Activated T-cell treated with anti-CD3 and anti-CD28 coated beads, Interleukin-2, amount 50 U/mL, for 72 hours (primary cell): Measurements from ENCODE around the gene INPP4B. TPM values are rescaled to one million over a fixed set of nuclear protein-coding genes. Genes with fewer than 3 reads are reported as not detected.
"Not testable (repeated sequence)": the region's sequence is repeated elsewhere in the genome, so short reads cannot be mapped to it uniquely, and the experiment has no call there.

Source experiments
- ATAC-seq, 2 donors: fragments of 150-1000 bp; cut with Tn5 transposase; replicated peaks in 1 of 2; 2 replicates each; pipeline ENCODE4 v1.10.0; 2021; ENCODE audit warnings: moderate library complexity in 2 of 2, mild to moderate bottlenecking in 1 of 2
- DNase-seq, 2 donors: peaks; one replicate each; pipeline ENCODE4 v3.0.0; 2021 to 2022; ENCODE audit warnings: mixed read lengths in 1 of 2
- H3K27ac Mint-ChIP-seq: one replicate; pipeline ENCODE4 v1.8.0; 2022; ENCODE audit warnings: mild to moderate bottlenecking, moderate library complexity, mixed read lengths
- H3K27me3 Mint-ChIP-seq: one replicate; pipeline ENCODE4 v1.8.0; 2022; ENCODE audit warnings: low read depth, mixed read lengths
- H3K36me3 Mint-ChIP-seq, 2 donors: one replicate each; pipeline ENCODE4 v1.8.0; 2022; ENCODE audit warnings: mixed read lengths in 2 of 2, mild to moderate bottlenecking in 1 of 2; ENCODE audit not compliant: insufficient read depth in 2 of 2
- H3K4me1 Mint-ChIP-seq: one replicate; pipeline ENCODE4 v1.8.0; 2022; ENCODE audit warnings: low read depth, mixed read lengths
- H3K4me3 Mint-ChIP-seq, 2 donors: one replicate each; pipeline ENCODE4 v1.8.0; 2022; ENCODE audit warnings: mild to moderate bottlenecking in 2 of 2, mixed read lengths in 2 of 2, moderate library complexity in 2 of 2
- H3K9me3 Mint-ChIP-seq, 2 donors: one replicate each; pipeline ENCODE4 v1.8.0; 2022; ENCODE audit warnings: mixed read lengths in 2 of 2
- total RNA-seq, 2 donors: library from RNA; stranded (reverse); gene quantifications; one replicate each; pipeline ENCODE4 v1.2.3, GENCODE V29; 2022

The INPP4B gene
- total RNA-seq, 2 donors from 2014 or later, result 64.9 to 67.3 TPM

DNA sequence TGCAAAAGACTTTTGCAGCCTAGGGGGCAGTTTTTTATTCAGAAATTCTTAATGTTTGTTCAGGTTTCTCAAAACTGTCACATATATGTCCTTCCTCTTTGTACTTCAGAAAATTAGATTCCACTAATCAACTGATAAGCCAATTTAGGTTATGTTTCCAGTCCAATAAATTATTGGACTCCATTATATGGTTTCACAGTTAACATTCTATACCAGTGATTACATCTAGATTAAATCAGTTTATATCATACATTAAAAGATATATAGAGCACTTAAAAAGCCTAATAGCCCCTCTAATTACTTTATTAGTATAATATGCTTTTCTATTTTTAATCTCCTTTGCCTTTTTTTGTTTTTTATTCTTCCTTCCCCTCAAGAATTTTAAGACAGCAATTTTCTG lies 434.1 kb downstream of the INPP4B start:
- H3K4me1 Mint-ChIP-seq, result peaks cover 84% of the 10 kb centered on the region
- ATAC-seq, result no peak
- peaks cover 0 to 6% of the 10 kb centered on the region in 2 donors for H3K36me3 Mint-ChIP-seq
- no peaks in the 10 kb centered on the region for H3K27me3 Mint-ChIP-seq
- peaks cover 0 to 4% of the 10 kb centered on the region in 2 donors for H3K9me3 Mint-ChIP-seq
- DNase-seq, result no peak
- H3K27ac Mint-ChIP-seq, result no peak overlapping the region
- H3K4me3 Mint-ChIP-seq, result peak overlapping the region in 1 of 2 donors; percentile 50

DNA sequence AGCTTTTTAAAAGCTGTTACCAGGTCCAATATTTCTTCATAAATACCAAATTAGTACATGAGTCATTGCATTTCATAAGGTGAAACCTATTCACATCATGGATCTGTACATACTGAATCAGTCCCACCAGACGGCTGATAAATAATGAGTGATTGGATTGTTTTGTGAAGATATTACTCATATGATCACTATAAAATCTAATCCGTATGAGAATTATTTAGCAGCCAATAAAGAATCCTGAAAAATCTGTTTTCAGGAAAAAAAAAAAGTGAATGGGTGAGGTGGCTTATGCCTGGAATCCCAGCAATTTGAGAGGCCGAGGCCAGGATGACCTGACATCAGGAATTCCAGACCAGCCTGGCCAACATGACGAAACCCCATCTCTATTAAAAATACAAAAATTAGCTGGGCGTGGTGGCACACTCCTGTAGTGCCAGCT lies 438.1 kb downstream of the INPP4B start:
- no peaks in the 10 kb centered on the region for H3K9me3 Mint-ChIP-seq
- peaks cover 73% of the 10 kb centered on the region for H3K4me1 Mint-ChIP-seq
- peak overlapping the region; percentile 99 for H3K27ac Mint-ChIP-seq
- no peaks in the 10 kb centered on the region for H3K27me3 Mint-ChIP-seq
- ATAC-seq (no peak), DNase-seq (no peak)
- H3K36me3 Mint-ChIP-seq, result peaks cover 0 to 2% of the 10 kb centered on the region in 2 donors
- H3K4me3 Mint-ChIP-seq, result peak overlapping the region; percentile 43 to 76

DNA sequence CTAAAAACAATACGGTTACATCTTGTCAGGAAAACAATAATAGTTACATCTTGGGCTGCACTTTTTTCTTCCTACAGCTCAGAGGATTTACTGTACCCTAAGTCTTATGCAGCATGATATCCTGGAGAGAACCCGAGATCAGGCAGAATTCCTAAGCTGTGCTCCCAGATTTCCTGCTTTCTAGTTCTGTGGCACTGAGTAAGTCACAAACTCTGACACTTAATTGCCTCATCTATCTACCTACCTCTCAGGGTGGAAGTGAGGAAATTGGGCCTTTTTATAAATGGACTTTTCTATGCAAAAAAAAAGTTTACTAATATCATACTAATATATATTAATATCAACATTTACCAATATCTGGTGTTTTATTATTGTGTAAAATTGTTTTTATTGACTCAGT lies 438.5 kb downstream of the INPP4B start:
- Mint-ChIP-seq H3K4me1 (peaks cover 71% of the 10 kb centered on the region), H3K4me3 (peak overlapping the region; percentile 97 to 99), H3K9me3 (no peaks in the 10 kb centered on the region)

DNA sequence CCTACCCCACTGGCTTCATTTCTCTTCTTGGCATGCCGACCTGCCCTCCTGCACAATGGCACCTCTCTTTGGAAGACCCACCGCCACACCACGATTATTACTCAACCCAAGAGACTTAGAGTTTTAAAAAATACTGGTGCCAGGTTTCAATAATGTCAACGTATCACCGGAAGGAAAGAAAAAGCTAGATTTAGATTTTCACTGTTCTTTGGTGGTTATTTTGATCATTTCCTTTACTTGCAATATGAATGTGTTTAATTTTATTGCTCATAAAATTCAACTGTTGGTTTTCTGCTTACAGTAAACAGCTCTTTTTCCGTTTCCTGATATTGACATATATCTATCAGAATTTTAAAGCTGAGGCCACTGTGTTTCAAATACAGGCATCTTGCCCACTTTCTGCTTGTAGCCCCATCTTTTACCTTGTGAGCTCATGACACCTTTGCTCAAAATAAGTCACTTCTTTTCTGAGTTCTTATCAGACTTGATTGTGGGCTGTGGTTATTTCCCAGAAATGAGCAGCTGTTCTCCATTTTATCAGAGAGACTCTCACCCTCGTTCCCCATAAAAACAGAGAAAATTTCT lies 439.1 kb downstream of the INPP4B start:
- no peaks in the 10 kb centered on the region for H3K9me3 Mint-ChIP-seq
- no peaks in the 10 kb centered on the region for H3K27me3 Mint-ChIP-seq
- ATAC-seq, result peak; percentile 64 to 68

More for the DNA sequence above, 438.5 kb downstream of the INPP4B start:
- peak overlapping the region; percentile 99 for H3K27ac Mint-ChIP-seq
- H3K27me3 Mint-ChIP-seq, result no peaks in the 10 kb centered on the region
- H3K36me3 Mint-ChIP-seq, result peaks cover under 1 to 2% of the 10 kb centered on the region in 2 donors
- ATAC-seq (no peak), DNase-seq (no peak)

DNA sequence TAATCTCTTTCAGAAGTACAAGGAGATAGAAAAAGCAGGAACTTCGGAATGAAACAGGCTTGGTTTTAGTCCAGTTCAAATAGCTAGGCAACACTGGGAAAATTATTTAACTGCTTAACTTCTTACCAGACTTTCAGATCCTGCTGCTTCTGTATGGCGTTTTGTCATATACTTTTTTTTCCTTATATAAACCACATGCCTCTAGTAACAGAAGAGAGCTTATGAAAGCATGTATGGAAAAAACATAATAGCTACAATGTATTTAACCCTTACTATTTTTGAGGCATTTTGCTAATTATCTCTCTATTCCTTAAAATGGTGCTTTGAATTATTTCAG lies 439.6 kb downstream of the INPP4B start:
- Mint-ChIP-seq H3K9me3 (no peaks in the 10 kb centered on the region), H3K4me3 (peak overlapping the region; percentile 97 to 99), H3K27me3 (no peaks in the 10 kb centered on the region), H3K27ac (peak overlapping the region; percentile 99), H3K4me1 (peaks cover 64% of the 10 kb centered on the region), H3K36me3 (peaks cover 4 to 6% of the 10 kb centered on the region in 2 donors)
- ATAC-seq (no peak), DNase-seq (no peak)

More for the DNA sequence above, 439.1 kb downstream of the INPP4B start:
- peak overlapping the region; percentile 99 for H3K27ac Mint-ChIP-seq
- peak overlapping the region; percentile 97 to 99 for H3K4me3 Mint-ChIP-seq
- H3K4me1 Mint-ChIP-seq, result peaks cover 70% of the 10 kb centered on the region
- peak; percentile 63 to 68 for DNase-seq
- peaks cover 4 to 6% of the 10 kb centered on the region in 2 donors for H3K36me3 Mint-ChIP-seq

DNA sequence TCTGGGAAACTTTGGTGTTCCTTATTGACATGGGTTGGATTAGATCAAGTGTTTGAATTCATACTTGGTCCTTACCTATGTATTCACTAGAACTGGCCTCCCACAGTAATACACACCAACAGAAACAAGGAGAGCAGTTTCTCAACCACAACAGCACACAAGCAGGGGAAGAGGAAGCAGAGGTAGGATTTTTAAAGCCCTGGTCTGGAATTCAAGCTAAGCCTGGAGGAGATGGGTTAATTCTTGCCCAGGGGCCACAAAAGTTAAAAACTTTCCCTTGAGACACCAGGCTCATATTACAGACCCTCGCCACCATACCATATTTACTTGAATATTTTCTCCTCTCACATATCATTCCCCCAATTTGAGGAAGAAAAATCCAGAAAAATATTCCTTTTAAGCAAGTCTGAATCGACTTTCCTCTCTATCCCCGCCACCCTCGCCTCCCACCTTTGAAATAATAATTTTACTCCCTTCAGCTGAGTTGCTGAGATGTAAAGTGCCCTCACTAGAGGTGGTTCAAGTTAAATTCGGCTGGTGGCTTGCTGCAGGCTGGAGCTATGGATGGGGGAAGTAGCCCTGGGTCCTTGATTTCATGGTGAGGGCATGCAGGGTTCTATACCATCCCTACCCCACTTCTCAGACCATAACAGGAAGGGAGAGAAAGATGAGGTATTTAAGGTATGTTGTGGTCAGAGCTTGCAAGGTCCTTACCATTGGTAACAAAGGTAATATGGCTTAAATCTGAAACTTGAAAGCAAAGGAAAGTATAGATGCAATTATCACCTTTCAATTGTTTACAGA lies 440.2 kb downstream of the INPP4B start:
- Mint-ChIP-seq H3K9me3 (no peaks in the 10 kb centered on the region), H3K36me3 (peaks cover 6% of the 10 kb centered on the region in 2 donors), H3K4me3 (peak overlapping the region; percentile 97 to 99), H3K27me3 (no peaks in the 10 kb centered on the region), H3K27ac (peak overlapping the region; percentile 99), H3K4me1 (peaks cover 63% of the 10 kb centered on the region)
- no peak for DNase-seq
- ATAC-seq, result peak; percentile 16 to 19

DNA sequence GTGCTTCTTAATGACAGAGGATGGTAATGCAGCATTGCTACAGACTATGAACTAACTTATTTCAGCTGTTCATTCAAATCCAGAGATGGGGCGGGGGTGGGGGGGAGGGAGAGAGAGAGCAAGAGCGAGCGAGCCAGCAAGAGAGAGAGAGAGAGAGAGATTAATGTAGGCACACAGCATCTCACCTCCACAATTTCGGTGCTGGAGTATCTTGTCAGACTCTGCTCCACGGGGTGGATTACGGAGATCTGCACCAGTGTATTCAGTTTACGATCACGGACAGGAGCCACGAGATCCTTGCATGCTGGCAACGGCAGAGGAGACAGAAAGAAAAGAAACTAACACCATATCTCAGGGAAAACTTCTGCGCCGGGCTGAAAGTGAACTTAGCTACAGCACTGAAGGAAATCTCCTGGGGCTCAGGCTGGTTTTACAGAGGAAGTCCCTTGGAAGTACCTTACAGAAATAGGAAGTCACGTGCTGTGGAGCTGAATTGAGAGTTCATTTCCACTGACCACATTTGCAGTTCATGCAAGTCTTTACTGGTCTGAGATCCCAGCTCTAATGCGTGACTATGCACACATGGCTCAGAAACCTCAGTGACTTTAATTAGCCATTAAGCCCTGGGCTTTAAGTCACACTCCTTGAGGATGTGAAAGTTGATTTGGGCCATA lies 440.9 kb downstream of the INPP4B start:
- no peaks in the 10 kb centered on the region for H3K9me3 Mint-ChIP-seq
- H3K4me1 Mint-ChIP-seq, result peaks cover 65% of the 10 kb centered on the region

DNA sequence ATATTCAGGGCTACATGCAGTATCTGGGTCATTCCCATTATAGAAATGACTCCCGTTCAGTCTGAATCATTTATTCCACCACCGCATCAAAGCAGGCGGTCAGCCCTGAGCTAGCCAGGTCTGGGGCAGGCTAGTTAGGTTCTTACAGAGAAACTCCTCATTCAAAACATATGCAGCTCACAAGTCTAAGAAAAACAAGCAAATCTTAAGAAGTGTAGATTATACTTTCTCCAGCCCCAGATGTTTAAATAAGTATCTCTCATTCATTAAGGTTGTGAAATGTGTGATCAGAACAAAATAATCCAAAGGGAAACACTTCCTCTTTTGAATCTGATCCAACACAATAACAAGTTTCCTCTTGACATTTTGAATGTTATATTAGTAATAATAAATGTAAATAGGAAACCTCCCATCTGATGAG lies 441.9 kb downstream of the INPP4B start:
- Mint-ChIP-seq H3K4me1 (peaks cover 68% of the 10 kb centered on the region), H3K27me3 (no peaks in the 10 kb centered on the region), H3K4me3 (peak overlapping the region; percentile 97 to 99)

More for the DNA sequence above, 440.9 kb downstream of the INPP4B start:
- Mint-ChIP-seq H3K27ac (peak overlapping the region; percentile 99), H3K27me3 (no peaks in the 10 kb centered on the region), H3K36me3 (peaks cover 6 to 9% of the 10 kb centered on the region in 2 donors), H3K4me3 (peak overlapping the region; percentile 97 to 99)
- ATAC-seq (peak; percentile 49 to 65), DNase-seq (peak; percentile 60 to 70)

DNA sequence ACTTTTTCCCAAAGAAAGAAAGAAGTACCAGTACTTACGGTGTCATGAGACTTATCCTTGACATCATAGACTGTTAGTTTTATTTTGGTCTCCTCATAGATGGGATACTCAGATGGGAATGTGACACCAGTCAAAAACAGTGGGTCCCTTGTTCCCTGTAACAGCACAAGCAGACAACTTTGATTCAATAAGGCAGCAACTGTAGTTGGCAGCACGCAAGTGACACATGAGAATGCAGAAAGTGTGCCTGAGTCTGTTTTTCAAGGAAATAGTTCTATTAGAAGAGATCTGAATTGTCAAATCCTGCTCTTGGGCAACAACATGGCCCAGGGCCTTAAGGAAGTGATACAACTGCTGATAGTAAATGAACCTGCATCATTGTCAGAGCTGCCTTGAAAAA lies 443.2 kb downstream of the INPP4B start:
- ATAC-seq (no peak), DNase-seq (no peak)
- Mint-ChIP-seq H3K27me3 (no peaks in the 10 kb centered on the region), H3K36me3 (peaks cover 8 to 18% of the 10 kb centered on the region in 2 donors), H3K4me3 (peak overlapping the region; percentile 81 to 96), H3K9me3 (no peaks in the 10 kb centered on the region), H3K27ac (peak overlapping the region; percentile 92), H3K4me1 (peaks cover 68% of the 10 kb centered on the region)

More for the DNA sequence above, 441.9 kb downstream of the INPP4B start:
- Mint-ChIP-seq H3K27ac (peak overlapping the region; percentile 99), H3K9me3 (no peaks in the 10 kb centered on the region), H3K36me3 (peaks cover 8 to 16% of the 10 kb centered on the region in 2 donors)
- peak; percentile 16 to 43 for ATAC-seq
- peak; percentile 71 to 79 for DNase-seq

DNA sequence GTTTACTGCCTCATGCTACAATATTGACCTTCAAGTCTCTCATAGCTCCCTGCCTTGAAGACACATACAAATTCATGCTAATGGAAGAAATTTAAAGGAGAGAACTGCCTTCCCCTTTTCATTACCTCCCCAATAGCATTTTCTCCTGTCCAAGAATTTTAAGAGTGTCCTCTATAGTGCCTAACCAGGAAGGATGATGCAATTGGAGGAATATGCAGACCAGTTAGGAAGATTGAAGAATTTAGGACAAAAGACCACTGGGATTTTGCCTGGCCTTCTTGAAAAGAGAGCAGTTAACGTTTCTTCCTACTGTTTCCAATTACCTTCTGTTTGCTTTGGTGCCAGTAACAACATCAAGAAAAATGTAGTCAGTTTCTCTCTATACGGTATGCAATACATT lies 443.9 kb downstream of the INPP4B start:
- Mint-ChIP-seq H3K4me1 (peaks cover 68% of the 10 kb centered on the region), H3K27ac (peak overlapping the region; percentile 92), H3K9me3 (no peaks in the 10 kb centered on the region), H3K27me3 (no peaks in the 10 kb centered on the region), H3K4me3 (peak overlapping the region; percentile 81 to 96), H3K36me3 (peaks cover 10 to 19% of the 10 kb centered on the region in 2 donors)
- DNase-seq (no peak), ATAC-seq (no peak)

DNA sequence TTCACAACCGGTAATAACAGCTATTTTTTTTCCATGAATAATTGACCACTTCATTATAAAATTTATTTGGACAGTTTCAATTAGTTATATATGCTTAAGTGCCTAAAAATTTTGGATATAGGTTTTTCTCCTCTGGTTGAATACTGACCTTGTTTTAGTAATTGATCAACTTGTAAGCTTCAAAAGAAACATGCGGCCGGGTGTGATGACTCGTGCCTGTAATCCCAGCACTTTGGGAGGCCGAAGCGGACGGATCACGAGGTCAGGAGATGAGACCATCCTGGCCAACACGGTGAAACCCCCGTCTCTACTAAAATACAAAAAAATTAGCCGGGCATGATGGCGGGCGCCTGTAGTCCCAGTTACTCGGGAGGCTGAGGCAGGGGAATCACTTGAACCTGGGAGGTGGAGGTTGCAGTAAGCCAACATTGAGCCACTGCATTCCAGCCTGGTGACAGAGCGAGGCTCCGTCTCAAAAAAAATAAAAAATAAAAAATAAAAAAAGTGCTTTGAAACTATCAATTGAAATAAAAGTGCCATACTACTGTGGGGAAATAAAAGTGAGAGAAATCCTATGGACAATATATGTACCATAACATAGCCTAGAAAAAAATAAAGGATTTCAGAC lies 448.6 kb downstream of the INPP4B start:
- not testable (repeated sequence) for DNase-seq, ATAC-seq, H3K27me3 Mint-ChIP-seq, H3K9me3 Mint-ChIP-seq
- H3K36me3 Mint-ChIP-seq, result peaks cover 16 to 41% of the 10 kb centered on the region in 2 donors
- peaks cover 91% of the 10 kb centered on the region for H3K4me1 Mint-ChIP-seq
- H3K27ac Mint-ChIP-seq, result peak overlapping the region; percentile 100
- peak overlapping the region; percentile 68 to 99 for H3K4me3 Mint-ChIP-seq

DNA sequence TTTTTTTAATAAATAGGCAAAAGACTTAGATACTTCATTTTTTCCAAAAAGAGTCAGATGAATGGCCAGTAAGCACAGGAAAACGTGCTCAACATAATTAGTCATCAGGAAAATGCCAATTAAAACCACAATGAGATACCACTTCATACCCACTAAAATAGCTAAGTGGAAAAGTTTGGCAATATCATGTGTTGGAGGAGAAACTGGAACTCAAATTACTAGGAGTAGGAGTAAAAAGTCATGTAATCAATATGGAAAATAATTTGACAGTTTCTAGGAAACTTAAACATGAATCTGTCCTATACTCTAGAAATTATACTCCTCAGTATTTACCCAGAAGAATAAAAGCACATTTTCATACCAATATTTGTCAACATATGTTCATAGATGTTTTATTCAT lies 449.8 kb downstream of the INPP4B start:
- Mint-ChIP-seq H3K27ac (peak overlapping the region; percentile 100), H3K4me1 (peaks cover 99% of the 10 kb centered on the region), H3K36me3 (peaks cover 14 to 37% of the 10 kb centered on the region in 2 donors), H3K4me3 (peak overlapping the region; percentile 68 to 99), H3K27me3 (no peaks in the 10 kb centered on the region), H3K9me3 (no peaks in the 10 kb centered on the region)
- ATAC-seq, result peak; percentile 59 to 61
- DNase-seq, result no peak
